Measurements from ENCODE around the gene ARSH. TPM values are rescaled to one million over a fixed set of nuclear protein-coding genes. Genes with fewer than 3 reads are reported as not detected.
"Not testable (repeated sequence)": the region's sequence is repeated elsewhere in the genome, so short reads cannot be mapped to it uniquely, and the experiment has no call there.

ARSH gene
- total RNA-seq, 4 donors from 2014 or later = not detected

DNA sequence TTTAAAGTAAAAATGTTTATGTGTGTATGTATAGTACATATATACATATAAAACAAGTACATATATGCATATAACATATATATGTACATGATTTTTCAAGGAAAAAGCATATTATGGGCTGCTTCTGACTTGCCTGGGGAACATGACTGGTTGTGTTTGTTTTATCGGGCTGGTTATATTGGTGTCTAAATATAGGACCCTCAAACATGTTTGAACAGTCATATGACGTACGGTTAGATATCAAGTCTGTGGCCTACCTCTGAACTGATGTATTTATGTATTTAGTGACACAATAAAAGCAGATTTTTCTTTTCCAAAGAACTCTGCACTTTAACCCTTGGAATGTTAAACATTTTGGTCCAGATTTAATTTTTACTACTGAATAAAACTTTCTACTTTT lies 39.3 kb upstream of the ARSH start:
- no peak for ATAC-seq (ENCODE audit: low FRiP score)
- TF ChIP-seq, protein P1, sequence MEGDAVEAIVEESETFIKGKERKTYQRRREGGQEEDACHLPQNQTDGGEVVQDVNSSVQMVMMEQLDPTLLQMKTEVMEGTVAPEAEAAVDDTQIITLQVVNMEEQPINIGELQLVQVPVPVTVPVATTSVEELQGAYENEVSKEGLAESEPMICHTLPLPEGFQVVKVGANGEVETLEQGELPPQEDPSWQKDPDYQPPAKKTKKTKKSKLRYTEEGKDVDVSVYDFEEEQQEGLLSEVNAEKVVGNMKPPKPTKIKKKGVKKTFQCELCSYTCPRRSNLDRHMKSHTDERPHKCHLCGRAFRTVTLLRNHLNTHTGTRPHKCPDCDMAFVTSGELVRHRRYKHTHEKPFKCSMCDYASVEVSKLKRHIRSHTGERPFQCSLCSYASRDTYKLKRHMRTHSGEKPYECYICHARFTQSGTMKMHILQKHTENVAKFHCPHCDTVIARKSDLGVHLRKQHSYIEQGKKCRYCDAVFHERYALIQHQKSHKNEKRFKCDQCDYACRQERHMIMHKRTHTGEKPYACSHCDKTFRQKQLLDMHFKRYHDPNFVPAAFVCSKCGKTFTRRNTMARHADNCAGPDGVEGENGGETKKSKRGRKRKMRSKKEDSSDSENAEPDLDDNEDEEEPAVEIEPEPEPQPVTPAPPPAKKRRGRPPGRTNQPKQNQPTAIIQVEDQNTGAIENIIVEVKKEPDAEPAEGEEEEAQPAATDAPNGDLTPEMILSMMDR (IDR thresholded peaks at IDR 0.05) = no peak
- no peak for DNase-seq (ENCODE audit: low spot score)

DNA sequence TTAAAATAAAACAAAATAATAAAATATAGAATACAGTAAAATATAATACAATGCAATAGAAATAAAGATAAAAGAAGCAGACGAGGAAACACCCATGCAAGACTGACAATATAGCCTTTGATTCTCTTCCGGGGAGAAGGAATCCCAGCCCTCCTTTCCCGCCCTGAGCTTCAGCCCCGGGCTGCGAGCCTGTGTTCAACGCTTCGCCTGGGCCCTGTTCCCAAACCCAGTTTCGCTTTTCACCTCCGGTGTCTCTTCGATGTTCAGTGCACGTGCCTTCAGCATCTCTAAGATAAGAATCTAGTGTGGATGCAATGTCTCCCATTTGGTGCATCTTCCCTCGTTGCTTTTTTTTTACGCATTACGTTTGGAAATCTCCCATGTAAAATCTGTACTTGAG lies 38.8 kb upstream of the ARSH start:
- ATAC-seq (ENCODE audit: low FRiP score) = no peak
- DNase-seq (ENCODE audit: low spot score) = no peak
- TF ChIP-seq, protein P1 (IDR thresholded peaks at IDR 0.05) = no peak

DNA sequence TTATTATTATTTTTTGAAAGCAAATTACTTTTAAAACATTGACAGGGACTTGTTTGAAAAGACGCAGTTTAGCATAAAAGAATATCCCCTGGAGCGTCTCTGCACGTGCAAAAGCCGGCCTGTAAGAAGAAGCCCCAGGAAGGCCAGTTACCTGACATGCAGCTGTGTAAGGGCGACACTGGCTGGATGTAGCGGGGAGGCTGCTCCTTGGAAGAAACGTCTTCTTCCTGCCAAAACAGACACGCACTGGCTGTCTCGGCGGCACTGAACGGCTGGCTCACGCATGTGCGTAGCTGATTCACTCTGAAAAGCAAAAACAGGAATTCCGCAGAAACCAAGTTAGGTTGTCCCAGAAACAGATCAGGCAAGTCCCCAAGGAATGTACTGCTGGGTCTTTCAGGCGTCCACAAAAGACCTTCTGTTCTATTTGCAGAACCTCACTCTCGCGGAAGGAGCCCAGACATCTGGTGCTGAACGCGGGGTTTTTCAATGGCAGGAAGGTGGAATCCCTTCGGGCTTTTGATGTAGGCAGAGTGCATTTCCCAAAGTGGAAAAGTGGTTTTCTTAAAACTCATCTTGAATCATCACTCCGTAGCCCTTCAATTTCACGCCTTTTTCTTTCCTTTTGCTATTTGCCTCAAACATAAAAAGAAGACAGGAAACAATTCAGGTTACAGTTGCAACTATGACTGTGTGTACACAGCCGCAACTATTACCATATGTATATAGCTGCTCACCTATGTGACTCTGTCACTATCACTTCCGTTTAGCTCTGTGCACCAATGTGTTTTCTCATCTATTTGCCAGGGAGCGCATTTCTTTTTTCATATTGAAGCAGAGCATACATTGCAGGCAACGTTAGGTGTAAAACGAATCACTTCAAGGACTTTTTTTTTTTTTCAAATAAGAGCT lies 38.1 kb upstream of the ARSH start:
- TF ChIP-seq, protein P1 (IDR thresholded peaks at IDR 0.05) = no peak
- ATAC-seq (ENCODE audit: low FRiP score) (no peak), DNase-seq (ENCODE audit: low spot score) (no peak)

DNA sequence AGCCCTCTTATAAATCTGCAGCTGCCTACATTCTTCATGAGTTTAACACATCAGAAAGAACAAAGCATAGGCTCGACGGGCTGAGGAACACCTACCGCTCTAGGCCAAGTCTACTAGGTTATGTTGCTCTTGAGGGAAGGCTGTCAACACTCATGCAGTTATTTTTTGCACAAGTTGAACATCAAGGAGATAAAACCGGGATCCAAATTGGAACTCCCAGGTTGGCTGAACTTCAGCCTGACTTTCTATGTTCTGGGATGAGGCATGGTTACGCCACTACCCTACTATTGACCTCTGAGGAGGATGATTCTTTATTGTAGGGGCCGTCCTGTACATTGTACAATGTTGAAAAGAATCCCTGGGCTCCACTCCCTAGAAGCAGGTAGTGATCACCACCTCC lies 37.3 kb upstream of the ARSH start:
- ATAC-seq (ENCODE audit: low FRiP score) (no peak), DNase-seq (ENCODE audit: low spot score) (no peak)
- TF ChIP-seq, protein P1 (IDR thresholded peaks at IDR 0.05) = no peak

DNA sequence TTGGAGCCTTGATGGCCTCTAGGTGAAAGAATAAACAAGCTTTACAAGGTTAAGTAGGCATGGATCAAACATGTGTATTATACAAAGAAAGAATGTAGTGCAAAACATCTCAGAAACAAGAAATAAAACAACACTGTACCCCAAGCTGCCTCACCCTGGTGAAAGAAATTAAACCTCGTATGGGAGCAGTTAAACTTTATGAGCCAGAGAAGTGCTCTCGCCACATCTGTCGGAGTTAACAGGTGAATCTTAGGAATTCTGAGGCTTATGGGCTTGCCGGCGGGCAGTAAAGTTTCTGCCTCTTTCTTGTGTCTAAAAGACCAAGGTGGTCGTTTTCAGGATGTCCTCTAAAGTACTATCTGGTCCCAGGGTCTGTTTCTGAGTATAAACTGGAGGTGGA lies 34.0 kb upstream of the ARSH start:
- ATAC-seq (ENCODE audit: low FRiP score) (no peak), DNase-seq (ENCODE audit: low spot score) (no peak)
- TF ChIP-seq, protein P1 (IDR thresholded peaks at IDR 0.05) = no peak

DNA sequence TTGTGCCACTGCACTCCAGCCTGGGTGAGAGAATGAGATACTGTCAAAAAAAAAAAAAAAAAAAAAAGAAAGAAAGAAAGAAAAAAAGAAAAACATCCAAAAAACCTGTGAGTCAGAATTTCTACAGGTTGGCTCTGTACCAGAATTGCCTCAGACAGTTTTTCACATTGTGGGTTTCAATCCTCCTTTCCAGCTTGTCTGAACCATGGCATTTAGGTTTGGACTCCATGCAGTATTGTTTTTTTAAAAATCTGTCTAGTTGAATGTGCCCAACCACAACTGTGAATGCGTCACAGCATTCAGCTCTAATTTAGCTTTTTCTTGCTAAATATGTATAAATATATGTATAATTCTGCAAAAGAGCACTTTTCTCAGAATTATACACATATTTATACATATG lies 31.4 kb upstream of the ARSH start:
- TF ChIP-seq, protein P1 (IDR thresholded peaks at IDR 0.05) = no peak
- ATAC-seq (ENCODE audit: low FRiP score) (no peak), DNase-seq (ENCODE audit: low spot score) (no peak)

DNA sequence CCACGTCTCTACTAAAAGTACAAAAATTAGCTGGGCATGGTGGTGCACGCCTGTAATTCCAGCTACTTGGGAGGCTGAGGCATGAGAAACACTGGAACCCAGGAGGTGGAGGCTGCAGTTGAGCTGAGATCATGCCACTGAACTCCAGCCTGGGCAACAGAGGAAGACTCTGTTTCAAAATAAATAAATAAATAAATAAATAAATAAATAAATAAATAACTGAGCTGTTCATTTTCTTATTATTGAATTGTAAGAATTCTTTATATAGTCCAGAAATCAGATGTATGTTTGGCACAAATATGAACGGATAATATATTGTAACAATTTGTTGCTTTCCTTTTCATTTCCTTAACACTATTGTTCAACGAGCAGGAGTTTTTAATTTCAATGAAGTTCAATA lies 27.7 kb upstream of the ARSH start:
- ATAC-seq (ENCODE audit: low FRiP score); DNase-seq (ENCODE audit: low spot score): not testable (repeated sequence)
